HG03354 (cell line): Measurements from ENCODE around the gene NDUFC1.

Experiments
- ATAC-seq: cut with Tn5 transposase; IDR thresholded peaks from one replicate; pipeline ENCODE4 v1.9.1; 2021; ENCODE audit warnings: mild to moderate bottlenecking; ENCODE audit not compliant: unreplicated experiment, poor library complexity, severe bottlenecking

Gene NDUFC1

GRCh38 chr4:139300431-139301112 is 1.7 kb downstream of the NDUFC1 start:
- peak; percentile 13 for ATAC-seq

- ATAC-seq: no peak
Observed at GRCh38 chr4:139299536-139299935, 2.7 kb downstream of the NDUFC1 start.

GRCh38 chr4:139297001-139297410 is 5.3 kb downstream of the NDUFC1 start:
- ATAC-seq: no peak

GRCh38 chr4:139295942-139296299 is 6.4 kb downstream of the NDUFC1 start:
- no peak for ATAC-seq

GRCh38 chr4:139295206-139295941 is 6.9 kb downstream of the NDUFC1 start:
- peak; percentile 94 for ATAC-seq

GRCh38 chr4:139286186-139286698 is 16.0 kb downstream of the NDUFC1 start:
- no peak for ATAC-seq

- ATAC-seq: no peak
Observed at GRCh38 chr4:139282721-139283075, 19.6 kb downstream of the NDUFC1 start.

GRCh38 chr4:139282065-139282720 is 20.1 kb downstream of the NDUFC1 start:
- no peak for ATAC-seq

- peak; percentile 72 for ATAC-seq
Observed at GRCh38 chr4:139279760-139280620, 22.3 kb downstream of the NDUFC1 start, which contains the start of gene MGARP. Gene MGARP (minus strand): TSS chr4:139280225. CDS start chr4:139280158, 67 bp downstream.

GRCh38 chr4:139278912-139279759 is 23.1 kb downstream of the NDUFC1 start:
- ATAC-seq: no peak

GRCh38 chr4:139278485-139278884 is 23.8 kb downstream of the NDUFC1 start:
- ATAC-seq: no peak

GRCh38 chr4:139275281-139275735 is 27.0 kb downstream of the NDUFC1 start:
- no peak for ATAC-seq

GRCh38 chr4:139274790-139275189 is 27.5 kb downstream of the NDUFC1 start:
- no peak for ATAC-seq

- no peak for ATAC-seq
Observed at GRCh38 chr4:139273835-139274234, 28.4 kb downstream of the NDUFC1 start.

- ATAC-seq: no peak
Observed at GRCh38 chr4:139267301-139267700, 35.0 kb downstream of the NDUFC1 start.

- peak; percentile 98 for ATAC-seq
Observed at GRCh38 chr4:139266583-139267257, 35.6 kb downstream of the NDUFC1 start.

- peak; percentile 3 for ATAC-seq
Observed at GRCh38 chr4:139266208-139266582, 36.1 kb downstream of the NDUFC1 start.

GRCh38 chr4:139265654-139266053 is 36.6 kb downstream of the NDUFC1 start:
- no peak for ATAC-seq
